ENCODE results near the gene LPIN2. TPM values are rescaled to one million over a fixed set of nuclear protein-coding genes. Genes with fewer than 3 reads are reported as not detected.

LPIN2 gene
- total RNA-seq, 1 experiment from 2014 or later: 10.7 TPM

DNA sequence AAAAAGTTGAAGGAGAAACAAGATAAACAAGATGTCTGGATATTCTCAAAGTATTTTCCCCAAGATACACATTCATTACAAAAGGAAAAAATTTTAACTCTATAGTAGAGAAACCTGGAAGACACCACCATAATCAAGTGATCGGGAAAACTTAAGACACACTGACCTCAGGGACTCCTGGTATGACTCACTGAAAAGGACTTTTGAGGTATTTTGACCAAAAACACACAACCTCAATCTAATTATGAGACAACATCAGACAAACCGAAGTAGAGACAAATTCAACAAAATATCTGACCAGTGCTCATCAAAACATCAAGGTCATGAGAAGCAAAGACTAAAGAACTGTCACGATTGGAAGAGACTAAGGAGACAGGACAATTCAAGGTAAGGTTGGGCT lies 34.7 kb downstream of the LPIN2 start:
- no peaks in the 10 kb centered on the region for H3K9me2 ChIP-seq (ENCODE audit: insufficient read depth)
- H2AFZ ChIP-seq (ENCODE audit: low read depth, low read length, poor library complexity, severe bottlenecking): no peak overlapping the region
- CTCF ChIA-PET: no interaction called here
- DNase-seq (ENCODE audit: low read depth, low spot score) (no peak), ATAC-seq (no peak)
- peaks cover 11 to 29% of the 10 kb centered on the region in 2 experiments for H3K4me1 ChIP-seq (ENCODE audit: control insufficient read depth in 1 of 2, insufficient read depth in 2 of 2, low read length in 2 of 2)
- H3K4me3 ChIP-seq (replicated peaks in 1 of 2; ENCODE audit: low read depth in 1 of 2, low read length in 2 of 2): no peak overlapping the region
- no TSS peak for BruUV-seq (replicated peaks)
- peak overlapping the region; percentile 13; the same call in 1 of the 2 replicates for H3K4me2 ChIP-seq (ENCODE audit: low read length)
- POLR2A ChIA-PET: no interaction called here
- intact Hi-C loops (cut with micrococcal nuclease): no loop called here
- no peaks in the 10 kb centered on the region for H4K20me1 ChIP-seq (ENCODE audit: insufficient read depth)
- H3K9ac ChIP-seq (ENCODE audit: low read length): no peak overlapping the region
- H3K36me3 ChIP-seq (ENCODE audit: control insufficient read depth in 1 of 2, insufficient read depth in 2 of 2, low read length in 2 of 2): no peaks in the 10 kb centered on the region
- no peaks in the 10 kb centered on the region for H3K27me3 ChIP-seq (ENCODE audit: insufficient read depth, low read length)
- no peaks in the 10 kb centered on the region for H3K9me3 ChIP-seq (ENCODE audit: control insufficient read depth in 1 of 2, insufficient read depth in 1 of 2, low read depth in 1 of 2, low read length in 2 of 2)
- no peak for TF ChIP-seq EGR1 (IDR thresholded peaks at IDR 0.05; ENCODE audit: low read depth)
- no peak for TF ChIP-seq TCF7L2 (IDR thresholded peaks at IDR 0.05; ENCODE audit: borderline replicate concordance, extremely low read depth, insufficient read depth, insufficient read length)
- no peak for TF ChIP-seq POLR2AphosphoS5 (IDR thresholded peaks at IDR 0.05; ENCODE audit: low read depth, low read length)
- no peak for TF ChIP-seq MAX (IDR thresholded peaks at IDR 0.05)
- TF ChIP-seq ZNF274 (IDR thresholded peaks at IDR 0.05; ENCODE audit: low read depth, low read length): no peak
- no peak for TF ChIP-seq CEBPB (IDR thresholded peaks at IDR 0.05; ENCODE audit: low read depth)
- TF ChIP-seq YY1 (IDR thresholded peaks at IDR 0.05; ENCODE audit: extremely low read depth, insufficient replicate concordance, low read depth, low read length): no peak
- no peak for TF ChIP-seq CBX3 (IDR thresholded peaks at IDR 0.05; ENCODE audit: low read depth)
- no peak for TF ChIP-seq JUND (IDR thresholded peaks at IDR 0.05)
- no peak overlapping the region for H3K27ac ChIP-seq (ENCODE audit: low read depth, low read length)
- RAD21 ChIA-PET (ENCODE audit: low non-redundant PET in 1 of 2, low total read pairs in 2 of 2, uncharacterized antibody in 2 of 2, unreplicated experiment in 2 of 2): no interaction called here
- H3K79me2 ChIP-seq (ENCODE audit: insufficient read depth, low read length): peaks cover 8% of the 10 kb centered on the region; the same call in 1 of the 2 replicates
